Right ventricle myocardium superior (tissue), 1 donor: Measurements from ENCODE around the gene NPAS3. TPM values are rescaled to one million over a fixed set of nuclear protein-coding genes. Genes with fewer than 3 reads are reported as not detected.

Experiments used
- ATAC-seq: fragments of 200-7000 bp; cut with Tn5 transposase; one replicate; pipeline ENCODE4 v1.9.1; 2020; ENCODE audit warnings: mild to moderate bottlenecking; ENCODE audit not compliant: poor library complexity
- DNase-seq: peaks from one replicate; pipeline ENCODE4 v3.0.0-alpha.2; 2020
- intact Hi-C: fragments of 100-400 bp; cut with DNase I; formaldehyde crosslinking; loops from one replicate; pipeline ENCODE4 v1.11.2; 2022
- total RNA-seq: library from RNA; stranded (reverse); fragmentation: NEBNext Ultra II Directional; extraction: Animal tissue kit (Norgen Biotek cat#: 25700); gene quantifications from one replicate; pipeline ENCODE4 v1.2.1, GENCODE V29; 2021
- donor health status: DM: no; HTN: yes; CAD: no; lungs with severe emphysema.

Gene NPAS3
- total RNA-seq, 1 donor from 2014 or later, result 1.7 TPM

DNA sequence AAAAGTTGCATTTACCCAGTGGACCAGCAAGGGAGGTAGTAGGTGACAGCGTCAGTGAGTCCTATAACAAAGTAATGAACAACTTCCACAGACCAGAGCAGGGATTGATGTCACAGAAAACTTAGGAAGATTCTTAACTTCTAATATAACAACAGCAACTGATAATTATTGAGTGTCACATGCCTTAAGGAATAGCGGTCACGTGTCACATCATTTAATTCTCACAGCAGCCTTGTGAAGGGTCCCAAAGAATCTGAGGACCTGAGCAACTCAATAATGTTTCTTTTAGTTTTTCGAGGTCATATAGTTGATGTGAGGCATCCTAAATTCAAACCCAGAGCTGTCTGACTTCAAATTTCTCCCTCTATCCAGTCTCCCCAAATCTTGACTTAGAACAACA lies 590.0 kb downstream of the NPAS3 start:
- ATAC-seq (no peak), DNase-seq (no peak)
- intact Hi-C loops, result no loop called here

DNA sequence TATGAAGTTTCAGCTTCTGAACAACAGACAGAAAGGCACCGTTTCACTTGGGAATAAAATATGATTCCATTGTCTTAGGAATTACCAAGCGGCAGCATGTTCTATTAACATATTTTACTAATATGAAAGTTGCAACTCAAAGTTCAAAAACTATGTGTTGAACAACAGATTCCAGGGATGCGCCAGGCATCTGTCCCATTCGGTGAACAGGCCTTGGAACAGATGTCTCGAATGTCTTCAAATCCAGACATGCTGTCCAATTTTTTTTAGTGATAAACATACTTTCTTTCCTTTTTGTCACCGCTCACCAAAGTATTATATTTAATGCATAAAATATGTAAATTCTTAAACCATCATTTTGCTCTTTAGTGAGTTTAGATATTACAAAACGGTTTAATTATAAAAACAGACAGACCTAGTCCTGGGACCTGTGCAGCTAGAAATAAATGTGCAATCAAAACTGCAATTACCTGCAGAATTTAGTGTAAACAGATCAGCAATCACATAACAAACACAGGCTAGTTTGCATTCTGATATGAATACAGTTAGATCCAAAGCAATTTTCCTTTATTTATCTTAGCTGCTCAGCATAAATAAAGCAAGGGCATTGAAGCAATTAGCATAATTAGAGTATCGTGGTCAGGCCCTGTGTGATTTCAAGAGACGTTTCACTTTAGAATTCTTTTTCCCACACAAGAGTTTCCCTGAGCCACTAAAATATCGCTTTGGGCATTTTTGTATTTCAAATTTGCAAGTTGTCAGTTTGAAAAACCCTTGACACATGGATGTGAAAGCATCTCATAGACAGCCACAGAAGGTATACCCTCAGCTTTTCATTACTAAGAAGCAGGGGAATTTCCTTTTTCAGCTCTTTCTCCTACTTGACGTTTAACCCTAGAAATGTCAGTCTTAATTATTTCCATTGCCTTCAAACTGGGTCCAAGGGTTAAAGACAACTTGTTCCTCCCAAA lies 591.4 kb downstream of the NPAS3 start:
- intact Hi-C loops, result no loop called here
- ATAC-seq (no peak), DNase-seq (no peak)

DNA sequence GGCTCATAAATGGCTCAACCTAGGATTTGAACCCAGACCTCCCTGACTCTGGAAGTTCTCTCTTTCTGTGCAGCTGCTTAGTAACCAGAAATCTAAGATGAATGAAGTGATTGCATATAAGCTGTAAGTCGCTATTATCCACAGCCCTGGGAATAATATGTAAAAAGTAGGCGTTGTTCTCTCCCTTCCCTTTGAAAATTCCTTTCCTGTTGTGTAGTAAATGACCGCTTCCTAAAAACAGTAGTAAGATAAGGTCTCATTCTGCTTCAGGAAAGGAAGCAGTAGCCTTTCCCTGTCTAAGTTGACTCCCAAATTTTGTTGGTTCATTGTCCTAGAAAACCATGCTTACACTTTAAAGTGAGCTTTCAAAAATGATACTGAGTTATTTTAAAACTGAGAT lies 593.9 kb downstream of the NPAS3 start:
- ATAC-seq, result no peak
- no peak for DNase-seq
- intact Hi-C loops, result no loop called here

DNA sequence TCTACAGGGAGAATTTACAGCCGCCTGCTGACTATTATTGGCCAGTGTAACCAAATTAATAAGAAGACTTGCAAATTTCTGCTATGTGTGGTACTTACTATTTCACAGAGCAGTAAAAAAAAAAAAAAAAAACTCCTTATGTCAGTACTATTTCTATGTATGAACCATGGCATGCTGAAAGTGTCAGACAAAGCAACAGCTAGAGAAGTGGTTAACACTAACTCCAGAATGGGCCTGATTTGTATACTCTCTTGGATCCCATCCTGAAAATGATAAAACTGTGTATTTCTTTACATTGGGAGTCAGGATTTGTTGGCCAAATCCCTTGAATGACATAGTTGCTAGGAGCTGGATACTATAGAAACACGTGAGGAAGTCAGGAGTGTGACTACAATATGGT lies 595.4 kb downstream of the NPAS3 start:
- intact Hi-C loops, result no loop called here
- no peak for ATAC-seq
- no peak for DNase-seq

DNA sequence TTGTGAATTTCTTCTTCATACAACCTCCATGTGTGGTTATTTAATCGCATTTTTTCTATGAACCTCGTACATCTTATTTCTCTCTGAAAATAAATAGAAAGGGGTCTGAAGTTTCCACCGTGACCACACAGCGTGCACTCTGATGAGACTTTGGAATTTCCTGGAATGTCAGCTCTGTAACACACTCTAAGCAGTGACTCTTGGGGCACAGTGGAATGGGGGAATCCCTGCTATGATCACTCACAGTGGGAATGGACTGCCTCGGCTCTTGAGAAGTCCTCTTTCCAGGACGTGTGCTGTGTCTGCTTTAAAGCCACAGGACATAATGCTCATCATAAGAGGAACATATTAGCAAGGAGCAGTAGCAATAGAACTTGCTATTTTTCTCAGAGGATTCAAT lies 596.0 kb downstream of the NPAS3 start:
- ATAC-seq, result no peak
- DNase-seq, result no peak
- intact Hi-C loops, result no loop called here

DNA sequence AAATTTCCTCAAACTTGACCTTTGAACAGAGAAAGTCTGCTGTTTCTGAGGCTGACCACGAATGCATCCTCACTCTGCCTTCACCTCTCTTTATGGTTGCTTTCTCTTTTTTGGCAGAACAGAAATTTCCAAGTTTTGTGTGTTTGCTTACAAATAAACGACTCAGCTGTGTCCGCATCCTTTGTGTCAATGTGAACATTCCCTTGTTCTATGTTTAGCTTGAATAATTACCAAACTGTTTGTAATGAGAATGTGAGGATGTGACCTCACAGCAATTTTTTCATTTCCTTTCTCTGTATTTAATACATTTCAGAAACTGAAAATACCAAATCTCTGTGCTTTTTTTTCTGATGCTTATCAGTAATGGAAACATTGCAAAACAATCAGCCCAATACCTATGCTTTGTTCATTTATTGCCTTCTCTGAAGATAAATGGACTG lies 601.3 kb downstream of the NPAS3 start:
- ATAC-seq, result no peak
- DNase-seq, result no peak
- intact Hi-C loops, result no loop called here

DNA sequence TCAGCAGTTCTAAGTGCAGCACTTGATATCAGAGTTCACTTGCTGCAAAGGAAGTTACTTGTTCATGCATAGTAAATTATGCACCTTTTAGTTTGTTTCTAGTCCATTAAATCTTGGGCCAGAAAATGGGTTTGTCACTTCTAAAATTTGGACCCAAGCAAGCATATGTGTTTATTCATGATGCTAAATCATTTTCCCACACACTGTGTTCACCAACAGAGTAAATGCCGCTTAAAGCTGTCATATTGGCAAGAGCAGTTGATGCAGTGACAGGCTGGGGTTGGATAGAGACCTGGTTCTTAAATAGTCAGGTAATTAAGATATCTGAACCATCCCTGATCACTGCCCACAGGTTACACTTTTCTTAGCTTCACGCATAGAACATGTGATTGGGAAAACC lies 602.5 kb downstream of the NPAS3 start:
- no peak for ATAC-seq
- intact Hi-C loops, result no loop called here
- DNase-seq, result no peak

DNA sequence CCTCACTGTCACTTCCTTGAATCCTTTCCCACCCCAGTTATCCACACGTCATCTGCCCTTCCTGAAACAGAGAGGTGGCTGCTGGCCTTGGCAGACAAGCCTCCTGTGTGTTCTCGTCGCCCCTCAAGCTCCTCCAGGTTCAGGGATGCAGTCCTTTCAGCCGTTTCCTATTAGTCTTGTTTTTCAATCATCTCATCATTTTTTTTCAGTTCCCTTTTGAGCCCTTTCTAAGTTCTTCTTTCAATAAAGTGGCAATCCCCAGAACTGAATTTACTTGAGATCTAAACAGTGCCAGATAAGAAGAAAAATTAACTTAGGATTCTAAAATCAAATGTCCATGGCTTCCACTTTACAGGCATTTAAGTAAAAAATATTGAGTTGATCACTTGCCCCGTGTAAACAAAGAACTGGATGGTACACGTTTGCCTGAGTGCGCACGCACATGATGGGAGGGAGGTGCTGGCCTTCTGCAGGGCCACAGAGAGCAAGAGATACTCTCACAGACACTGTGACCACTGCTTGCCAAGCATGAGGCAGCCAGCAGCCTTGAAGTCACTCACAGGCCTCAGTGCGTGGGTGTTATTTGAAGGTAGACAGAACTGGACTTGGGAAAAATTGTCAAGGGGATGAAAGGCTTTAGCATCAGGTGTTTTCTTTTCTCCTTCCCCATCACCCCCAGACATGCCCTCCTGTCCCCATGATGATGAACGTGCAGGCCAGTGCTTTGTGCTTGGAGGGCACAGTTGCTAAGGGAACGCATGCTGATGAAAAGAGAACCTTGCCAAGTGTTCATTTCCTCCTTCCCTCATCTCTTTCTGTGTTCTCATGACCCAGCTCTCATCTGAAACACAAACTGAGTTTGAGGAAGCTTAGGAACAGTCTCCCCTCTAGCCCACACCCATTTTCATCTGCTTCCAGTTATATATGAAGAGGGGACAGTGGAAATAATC lies 603.9 kb downstream of the NPAS3 start:
- no peak for ATAC-seq
- no peak for DNase-seq
- intact Hi-C loops, result no loop called here

DNA sequence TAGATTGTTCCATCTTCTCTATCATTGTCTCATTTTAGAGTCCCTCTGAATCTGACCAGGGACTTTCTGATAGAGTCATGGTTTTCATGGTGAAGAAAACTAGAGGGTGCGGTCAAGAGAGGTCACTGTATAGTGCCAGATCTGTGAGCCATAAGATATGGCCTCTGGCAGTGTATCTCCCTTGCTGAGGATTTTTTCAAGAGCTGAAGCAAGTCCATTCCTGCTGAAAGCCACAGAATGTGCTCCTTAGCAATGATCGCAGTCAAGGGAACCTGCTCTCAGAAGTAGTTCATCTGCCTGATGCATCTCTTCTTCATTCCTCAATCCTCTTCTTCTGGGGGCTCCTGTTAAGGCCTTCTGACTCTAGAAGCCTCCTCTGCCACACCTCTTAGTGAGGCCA lies 607.0 kb downstream of the NPAS3 start:
- ATAC-seq, result no peak

DNA sequence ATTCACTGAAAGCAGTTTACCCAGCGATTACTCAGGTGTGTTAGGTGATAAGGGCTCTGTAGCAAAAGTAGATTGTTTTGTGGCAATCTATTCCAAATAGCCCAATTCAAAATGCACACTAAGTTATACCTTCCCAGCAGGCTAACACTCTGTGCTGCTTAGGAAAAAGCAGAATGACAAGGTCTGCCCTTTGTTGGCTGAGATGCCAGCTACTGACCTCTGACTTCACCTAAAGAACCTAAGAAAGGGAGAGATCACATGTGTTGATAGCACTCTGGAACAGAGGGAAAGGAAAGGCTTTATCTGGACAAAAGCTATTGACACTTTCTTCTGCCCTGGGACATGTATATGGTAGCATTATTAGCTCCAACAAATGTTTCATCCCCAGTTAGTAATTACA lies 609.9 kb downstream of the NPAS3 start:
- no peak for ATAC-seq
- DNase-seq, result no peak
- intact Hi-C loops, result no loop called here

More for the DNA sequence above, 607.0 kb downstream of the NPAS3 start:
- intact Hi-C loops, result no loop called here
- no peak for DNase-seq

DNA sequence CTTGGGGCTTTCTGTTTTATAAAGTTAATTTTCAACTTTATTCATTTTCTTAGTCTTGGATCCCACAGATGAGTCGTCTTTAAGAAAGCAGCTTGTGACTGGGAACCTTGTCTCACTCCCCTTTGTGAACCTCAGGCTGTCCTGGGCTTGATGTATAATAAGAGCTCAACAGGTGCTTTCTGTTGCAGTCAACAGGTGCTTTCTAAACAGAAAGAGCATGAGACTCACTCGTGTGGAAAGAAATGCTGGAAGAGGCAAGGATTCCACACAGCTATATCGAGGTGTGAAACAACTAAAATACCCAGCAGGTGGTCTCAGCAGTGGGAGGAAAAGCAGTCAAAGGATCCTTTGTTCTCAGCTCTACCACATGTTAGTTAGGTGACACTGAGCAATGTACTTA lies 613.3 kb downstream of the NPAS3 start:
- ATAC-seq (no peak), DNase-seq (no peak)
- intact Hi-C loops, result no loop called here

DNA sequence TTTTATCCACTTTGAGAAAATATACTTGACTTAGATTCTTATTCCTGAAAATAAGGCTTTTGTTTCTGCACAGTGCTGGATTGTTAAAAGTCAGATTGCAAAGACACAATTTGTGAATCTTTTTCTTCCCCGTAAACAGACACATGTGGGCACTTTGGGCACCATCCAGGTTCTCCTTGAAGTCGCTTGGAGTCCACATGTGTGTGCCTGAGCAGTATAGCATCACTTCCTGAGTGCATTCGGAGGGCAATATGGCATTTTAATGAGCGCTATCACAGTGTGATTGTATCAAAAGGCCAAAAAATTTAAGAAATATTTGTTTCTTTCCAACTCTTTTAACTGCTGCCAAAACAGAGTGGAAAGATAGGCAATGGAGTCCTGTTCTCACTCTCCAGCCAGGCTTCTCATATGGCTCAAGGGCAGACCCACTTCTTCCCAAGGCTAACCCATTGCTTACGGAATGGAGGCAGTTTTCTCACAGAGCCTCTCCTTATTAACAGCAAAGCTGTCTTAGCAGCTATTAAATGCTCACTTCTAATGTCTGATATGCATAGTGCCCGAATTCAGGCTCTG lies 615.1 kb downstream of the NPAS3 start:
- intact Hi-C loops, result no loop called here
- DNase-seq (no peak), ATAC-seq (no peak)

DNA sequence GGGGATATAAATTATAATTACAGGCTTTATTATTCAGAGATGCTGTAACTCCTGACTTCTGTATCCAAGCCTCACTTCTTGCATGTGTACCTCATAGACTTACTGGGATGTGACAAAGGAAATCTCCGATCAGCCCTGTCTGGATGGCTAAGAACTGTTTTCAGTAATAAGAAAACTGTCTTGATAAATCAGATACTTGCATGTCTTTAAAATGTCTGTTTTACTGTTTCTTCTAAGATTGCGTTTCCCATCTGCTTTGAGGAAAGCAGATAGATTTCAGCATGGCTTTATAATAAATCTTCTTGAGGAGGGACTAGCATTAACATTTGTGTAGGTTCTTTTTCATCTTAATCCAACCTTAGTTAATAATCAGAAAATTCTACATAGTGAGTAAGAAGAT lies 616.3 kb downstream of the NPAS3 start:
- no peak for DNase-seq
- intact Hi-C loops, result no loop called here
- ATAC-seq, result no peak

DNA sequence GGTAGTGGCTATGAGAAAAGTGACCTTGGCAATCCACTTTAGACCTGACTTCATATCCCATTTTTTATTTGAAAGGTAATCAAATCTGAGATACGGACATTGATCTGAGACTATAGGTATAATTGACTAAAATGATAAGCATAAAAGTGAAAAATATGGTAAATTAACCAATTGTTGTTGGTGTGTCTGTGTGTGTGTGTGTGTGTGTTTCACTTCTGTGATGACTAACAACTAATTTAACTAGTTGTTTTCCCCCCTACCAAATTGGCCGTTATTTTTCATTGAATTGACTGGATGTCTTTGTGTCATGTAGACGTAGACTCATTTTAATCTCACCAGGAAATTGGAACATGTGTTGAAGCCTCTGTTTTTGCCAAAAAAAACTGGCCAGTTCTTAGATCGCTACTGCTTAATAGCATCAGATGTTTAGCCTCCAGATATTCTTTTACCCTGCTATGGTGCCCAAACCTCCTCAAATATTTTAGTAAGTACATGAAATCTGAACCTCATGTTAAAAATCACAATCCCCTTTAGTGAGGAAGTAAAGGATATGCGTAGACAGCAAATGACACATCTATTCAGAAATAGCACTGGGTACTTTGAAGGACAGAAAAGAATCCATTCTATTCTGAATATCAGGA lies 617.2 kb downstream of the NPAS3 start:
- intact Hi-C loops, result no loop called here
- no peak for ATAC-seq
- no peak for DNase-seq

DNA sequence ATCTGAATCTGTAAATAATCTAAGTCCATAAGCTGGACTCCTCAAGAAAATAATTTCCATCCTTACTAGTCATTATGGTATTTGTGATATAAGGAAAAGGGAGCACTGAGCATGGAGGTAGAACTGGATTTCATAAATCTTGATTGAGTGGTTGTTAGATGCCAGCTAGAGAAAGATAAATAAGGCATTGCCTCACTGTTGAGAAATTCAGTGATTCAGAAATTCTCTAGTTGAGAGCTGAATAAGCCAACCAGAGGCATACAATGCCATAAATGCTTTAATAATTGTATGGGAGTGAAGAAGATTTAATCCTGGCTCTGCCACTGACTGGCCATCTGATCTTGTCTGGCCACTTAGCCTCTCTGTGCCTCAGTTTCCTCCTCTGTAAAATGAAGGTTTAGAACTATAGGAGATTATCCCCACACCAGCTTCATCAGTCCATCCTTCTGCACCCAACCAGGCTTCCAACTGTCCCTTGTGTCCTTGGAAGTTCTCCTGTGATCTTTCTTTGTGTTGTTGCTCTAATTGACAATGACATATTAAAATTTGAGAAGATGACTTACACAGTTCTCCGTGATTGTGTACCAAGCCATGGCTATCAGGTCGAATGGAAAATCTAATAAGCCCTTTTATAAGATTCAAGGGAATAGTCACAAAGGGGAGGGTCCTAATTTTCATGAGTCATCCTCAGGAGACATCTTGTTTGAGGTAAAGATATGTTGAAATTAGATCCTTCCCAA lies 617.9 kb downstream of the NPAS3 start:
- ATAC-seq (no peak), DNase-seq (no peak)
- intact Hi-C loops, result no loop called here

DNA sequence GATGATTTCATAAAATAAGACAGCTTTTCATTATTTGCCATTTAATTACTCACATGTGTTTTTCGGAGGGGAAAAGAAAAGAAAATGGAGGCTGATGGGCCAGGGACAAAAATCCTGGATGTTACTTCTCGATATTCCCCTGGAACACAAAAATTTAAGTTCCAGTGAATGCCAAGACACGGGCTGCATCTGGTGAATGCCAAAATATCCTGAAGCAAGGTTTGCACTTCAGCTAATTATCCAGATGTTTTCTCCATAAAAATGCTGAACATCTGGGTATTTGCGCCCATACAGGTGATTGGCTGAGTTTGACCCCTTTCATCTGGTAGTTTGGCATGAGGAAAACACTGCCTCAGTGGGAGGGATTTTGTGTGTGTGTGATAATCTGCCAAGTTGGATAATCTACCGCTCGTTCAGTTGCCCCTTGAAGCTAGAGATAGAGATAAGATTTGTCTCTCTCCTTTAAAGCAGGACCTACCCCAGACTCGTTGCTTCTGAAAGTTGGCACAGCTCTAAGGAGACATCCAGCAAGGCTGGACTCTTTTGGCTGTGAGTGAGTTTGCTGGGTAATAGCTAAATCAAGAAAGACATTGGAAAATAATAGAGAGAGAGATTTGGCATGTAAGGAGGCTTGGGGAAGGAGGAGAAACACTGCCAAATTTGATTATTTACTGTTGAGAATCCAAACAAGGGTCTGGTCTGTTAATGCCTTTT lies 622.2 kb downstream of the NPAS3 start:
- ATAC-seq (no peak), DNase-seq (no peak)
- intact Hi-C loops, result no loop called here

DNA sequence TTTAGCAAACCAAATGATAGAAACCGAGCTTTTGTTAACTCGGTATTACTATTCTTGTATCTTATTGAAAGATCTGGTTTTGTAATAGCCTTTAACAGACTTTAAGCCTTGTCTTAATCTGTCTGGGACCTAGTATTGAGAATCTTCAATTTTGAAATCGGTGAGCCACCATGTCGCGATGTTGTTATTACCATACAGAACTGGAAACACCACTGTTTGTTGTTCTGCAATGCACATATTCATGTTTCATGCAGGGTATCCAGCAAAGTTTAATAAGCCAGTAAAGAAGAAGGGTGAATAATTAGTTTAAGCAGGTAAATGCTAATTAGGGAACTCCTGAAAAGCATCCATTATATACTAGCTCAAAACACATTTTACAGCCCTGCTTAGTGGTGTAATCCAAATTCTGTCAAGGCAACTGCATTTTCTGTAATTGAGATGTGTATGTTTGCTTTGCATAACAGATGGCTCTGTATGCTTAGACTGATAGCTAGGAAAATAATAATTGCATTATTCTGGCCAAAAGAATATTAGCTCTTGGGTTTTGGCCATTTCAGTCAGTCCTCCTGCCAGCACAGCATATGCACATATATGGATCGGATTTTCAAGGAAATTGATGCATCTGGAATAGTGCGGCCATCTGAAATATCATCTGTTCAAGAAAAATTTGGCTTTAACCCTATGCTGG lies 623.0 kb downstream of the NPAS3 start:
- DNase-seq (no peak), ATAC-seq (no peak)
- intact Hi-C loops, result no loop called here
